CD4-positive, alpha-beta T cell (primary cell): ENCODE measurements around the gene STX12. TPM values are rescaled to one million over a fixed set of nuclear protein-coding genes. Genes with fewer than 3 reads are reported as not detected.

Experiments used
- ATAC-seq: fragments of 200-7000 bp; cut with Tn5 transposase; one replicate; pipeline ENCODE4 v1.10.0; 2022; ENCODE audit warnings: mild to moderate bottlenecking; ENCODE audit not compliant: poor library complexity
- CTCF ChIA-PET: fragments of 350-600 bp; sonication (Branson Sonifier 250); formaldehyde crosslinking; loops from one replicate; lab custom pipeline; 2021; ENCODE audit warnings: antibody characterized with exemption, inconsistent platforms; lab: Charles Lee
- POLR2A ChIA-PET: fragments of 350-600 bp; sonication (Branson Sonifier 250); formaldehyde crosslinking; loops from one replicate; lab custom pipeline; 2021; ENCODE audit warnings: antibody characterized with exemption, inconsistent platforms; lab: Charles Lee
- DNase-seq, 14 experiments: peaks; one replicate each; pipeline ENCODE4 v3.0.0-alpha.2; 2013 to 2020; ENCODE audit warnings: mixed read lengths in 2 of 14
- H3K27ac ChIP-seq, 2 donors: one replicate each; pipeline versions ENCODE4 v1.5.1 to v1.7.0; 2013; ENCODE audit warnings: low read length in 2 of 2, low read depth in 1 of 2, mild to moderate bottlenecking in 1 of 2
- H3K27me3 ChIP-seq, 2 experiments: 1 replicate in 1 of 2; 2 replicates in 1 of 2; pipeline versions ENCODE4 v1.6.1 to v1.7.0; 2013; ENCODE audit warnings: low read length in 2 of 2, control low read depth in 1 of 2, mild to moderate bottlenecking in 1 of 2, moderate library complexity in 1 of 2; ENCODE audit not compliant: insufficient read depth in 2 of 2, control insufficient read depth in 1 of 2
- H3K36me3 ChIP-seq: one replicate; pipeline ENCODE4 v1.6.1; 2013; ENCODE audit warnings: low read length, control low read depth; ENCODE audit not compliant: insufficient read depth
- H3K4me1 ChIP-seq: one replicate; pipeline ENCODE4 v1.6.1; 2013; ENCODE audit warnings: low read length, control low read depth; ENCODE audit not compliant: insufficient read depth
- H3K4me3 ChIP-seq: one replicate; pipeline ENCODE4 v1.5.1; 2013; ENCODE audit warnings: mild to moderate bottlenecking, low read length, moderate library complexity
- H3K9me3 ChIP-seq, 2 experiments: 1 replicate in 1 of 2; 2 replicates in 1 of 2; pipeline versions ENCODE4 v1.6.1 to v1.7.0; 2013; ENCODE audit warnings: low read length in 2 of 2, mild to moderate bottlenecking in 2 of 2, control low read depth in 1 of 2, moderate library complexity in 1 of 2; ENCODE audit not compliant: control insufficient read depth in 1 of 2, insufficient read depth in 1 of 2
- H3K27ac Mint-ChIP-seq: one replicate; pipeline ENCODE4 v1.8.0; 2020; ENCODE audit warnings: mixed read lengths
- H3K27me3 Mint-ChIP-seq: one replicate; pipeline ENCODE4 v1.8.0; 2021; ENCODE audit warnings: mixed read lengths
- H3K36me3 Mint-ChIP-seq: one replicate; pipeline ENCODE4 v1.8.0; 2021; ENCODE audit warnings: low read depth, mixed read lengths
- H3K4me1 Mint-ChIP-seq: one replicate; pipeline ENCODE4 v1.8.0; 2021; ENCODE audit warnings: low read depth, mixed read lengths
- H3K4me3 Mint-ChIP-seq: one replicate; pipeline ENCODE4 v1.8.0; 2020; ENCODE audit warnings: mild to moderate bottlenecking, mixed read lengths
- H3K9me3 Mint-ChIP-seq: one replicate; pipeline ENCODE4 v1.8.0; 2020; ENCODE audit warnings: mixed read lengths
- CTCF ChIP-seq: fragments of 200-600 bp; IDR thresholded peaks from one replicate; pipeline ENCODE4 v1.8.0; 2022; ENCODE audit warnings: antibody characterized with exemption, mild to moderate bottlenecking
- intact Hi-C, 2 experiments: fragments of 100-400 bp; cut with DNase I in 1 of 2; cut with micrococcal nuclease in 1 of 2; formaldehyde crosslinking; loops; one replicate each; pipeline versions ENCODE4 v1.15.1 to v1.9.0; 2023 to 2025; cut with DNase I, micrococcal nuclease
- total RNA-seq, 174 experiments: library from RNA in 2 of 174; stranded (reverse) in 2 of 174; gene quantifications; one replicate each; pipeline ENCODE4 v1.2.3 and lab custom pipeline; 2021 to 2026

The STX12 gene
- total RNA-seq, 2 experiments from 2014 or later = 20.3 to 22.7 TPM

DNA sequence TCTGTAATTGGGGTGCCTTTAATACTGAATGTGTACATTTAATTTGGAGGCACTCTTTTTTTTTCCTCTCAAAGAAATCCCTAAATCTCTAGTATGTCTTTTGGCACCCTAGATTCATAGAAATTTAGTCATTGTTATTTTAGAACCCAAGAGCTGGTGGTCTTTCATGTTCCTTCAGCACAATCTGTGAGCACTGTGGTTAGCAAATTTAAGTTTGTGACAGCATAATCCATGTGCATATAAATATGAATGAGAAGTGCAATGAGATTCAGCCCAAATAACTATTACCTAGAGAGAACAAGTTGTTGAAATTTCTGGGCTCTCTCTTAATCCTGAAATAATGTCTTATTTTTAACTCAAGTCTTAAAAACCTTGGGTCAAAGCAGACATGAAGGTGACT lies 62.0 kb downstream of the STX12 start:
- ChIA-PET CTCF (interaction anchor here (1.2 kb wide), 1 partner anchor 13 kb away, joined by 3 read pairs; no protein-coding TSS in a partner anchor), POLR2A (interaction anchor here (1.3 kb wide), 1 partner anchor 109 kb away, joined by 3 read pairs; the partner anchor contains the start of gene FAM76A)
- Histone ChIP-seq H3K4me1 (peaks cover 23% of the 10 kb centered on the region), H3K36me3 (peaks cover 46% of the 10 kb centered on the region), H3K27ac (no peak overlapping the region), H3K4me3 (no peak overlapping the region), H3K9me3 (no peaks in the 10 kb centered on the region), H3K27me3 (no peaks in the 10 kb centered on the region)
- no peaks in the 10 kb centered on the region for H3K27me3 Mint-ChIP-seq
- peaks cover 67% of the 10 kb centered on the region for H3K36me3 Mint-ChIP-seq
- no peak for TF ChIP-seq CTCF
- intact Hi-C loops = no loop called here
- peaks cover 50% of the 10 kb centered on the region for H3K4me1 Mint-ChIP-seq
- H3K27ac Mint-ChIP-seq = no peak overlapping the region
- no peak overlapping the region for H3K4me3 Mint-ChIP-seq
- DNase-seq (no peak), ATAC-seq (no peak)
- H3K9me3 Mint-ChIP-seq = no peaks in the 10 kb centered on the region

GRCh38 chr1:27835501-27835900 lies 62.5 kb downstream of the STX12 start:
- Mint-ChIP-seq H3K4me1 (peaks cover 48% of the 10 kb centered on the region), H3K9me3 (no peaks in the 10 kb centered on the region), H3K36me3 (peaks cover 68% of the 10 kb centered on the region), H3K27ac (peak overlapping the region; percentile 29), H3K4me3 (peak overlapping the region; percentile 30), H3K27me3 (no peaks in the 10 kb centered on the region)
- POLR2A ChIA-PET = no interaction called here
- H3K4me1 ChIP-seq = peaks cover 22% of the 10 kb centered on the region
- H3K27me3 ChIP-seq = no peaks in the 10 kb centered on the region
- no peak for TF ChIP-seq CTCF
- peaks cover 51% of the 10 kb centered on the region for H3K36me3 ChIP-seq
- ATAC-seq = no peak
- DNase-seq = no peak
- intact Hi-C loops = no loop called here
- CTCF ChIA-PET = interaction anchor here (0.7 to 1.2 kb wide), 2 partner anchors 9 to 13 kb away, joined by 3 read pairs; no protein-coding TSS in a partner anchor
- no peak overlapping the region for H3K4me3 ChIP-seq
- no peaks in the 10 kb centered on the region for H3K9me3 ChIP-seq
- no peak overlapping the region for H3K27ac ChIP-seq

GRCh38 chr1:27849951-27850350 lies 76.9 kb downstream of the STX12 start:
- Histone ChIP-seq H3K4me3 (no peak overlapping the region), H3K4me1 (no peaks in the 10 kb centered on the region), H3K9me3 (no peaks in the 10 kb centered on the region), H3K27me3 (no peaks in the 10 kb centered on the region), H3K27ac (no peak overlapping the region), H3K36me3 (peaks cover 62% of the 10 kb centered on the region)
- DNase-seq = no peak
- no peaks in the 10 kb centered on the region for H3K27me3 Mint-ChIP-seq
- peaks cover 63% of the 10 kb centered on the region for H3K36me3 Mint-ChIP-seq
- H3K9me3 Mint-ChIP-seq = no peaks in the 10 kb centered on the region
- no peak overlapping the region for H3K27ac Mint-ChIP-seq
- TF ChIP-seq CTCF = no peak
- intact Hi-C loops = no loop called here
- ATAC-seq = no peak
- H3K4me3 Mint-ChIP-seq = no peak overlapping the region
- ChIA-PET POLR2A (no interaction called here), CTCF (no interaction called here)
- no peaks in the 10 kb centered on the region for H3K4me1 Mint-ChIP-seq
